Measurements from ENCODE around the gene TFAP2A. TPM values are rescaled to one million over a fixed set of nuclear protein-coding genes. Genes with fewer than 3 reads are reported as not detected.

Gene TFAP2A
- polyA plus RNA-seq, 1 donor from 2014 or later: 0.78 TPM

GRCh38 chr6:10400330-10400729 lies 14.5 kb downstream of the TFAP2A start:
- no peaks in the 10 kb centered on the region for H3F3A ChIP-seq (ENCODE audit: insufficient read depth, low read length, poor library complexity, severe bottlenecking)
- no peaks in the 10 kb centered on the region for H3K36me3 ChIP-seq (ENCODE audit: insufficient read depth, low read length)
- H3K9me2 ChIP-seq (ENCODE audit: insufficient read depth, low read length): no peaks in the 10 kb centered on the region
- no peaks in the 10 kb centered on the region for H3K79me2 ChIP-seq (replicated peaks; ENCODE audit: insufficient read depth, low read length)
- no peak overlapping the region for H3K4me2 ChIP-seq (ENCODE audit: low read length)
- H3K9me3 ChIP-seq (ENCODE audit: low read length): no peaks in the 10 kb centered on the region
- H3K27ac ChIP-seq (ENCODE audit: low read length): no peak overlapping the region
- no peaks in the 10 kb centered on the region for H4K20me1 ChIP-seq (ENCODE audit: insufficient read depth)
- H3K9ac ChIP-seq (ENCODE audit: low read length): no peak overlapping the region
- TF ChIP-seq POLR2AphosphoS5 (IDR thresholded peaks at IDR 0.05) (no peak), TAF1 (IDR thresholded peaks at IDR 0.05; ENCODE audit: low read depth) (no peak), EZH2 (IDR thresholded peaks at IDR 0.05; ENCODE audit: borderline replicate concordance, insufficient read depth, low read length, poor library complexity, severe bottlenecking) (no peak), EP300 (conservative IDR thresholded peaks at IDR 0.05; ENCODE audit: poor library complexity, severe bottlenecking) (no peak), REST (IDR thresholded peaks at IDR 0.05; ENCODE audit: borderline replicate concordance) (no peak), SMC3 (conservative IDR thresholded peaks at IDR 0.05; ENCODE audit: poor library complexity) (no peak), MXI1 (conservative IDR thresholded peaks at IDR 0.05; ENCODE audit: poor library complexity, severe bottlenecking) (no peak), CTCF (IDR thresholded peaks at IDR 0.05; ENCODE audit: poor library complexity, severe bottlenecking) (no peak), RAD21 (conservative IDR thresholded peaks at IDR 0.05) (no peak)
- no peak overlapping the region for H2AFZ ChIP-seq (ENCODE audit: low read depth, low read length)
- peaks cover 96% of the 10 kb centered on the region for H3K27me3 ChIP-seq (ENCODE audit: insufficient read depth, low read depth, low read length)
- H3K4me3 ChIP-seq (ENCODE audit: low read length): no peak overlapping the region

GRCh38 chr6:10399451-10399850 lies 15.4 kb downstream of the TFAP2A start:
- Histone ChIP-seq H3F3A (ENCODE audit: insufficient read depth, low read length, poor library complexity, severe bottlenecking) (no peaks in the 10 kb centered on the region), H3K4me2 (ENCODE audit: low read length) (no peak overlapping the region), H3K27me3 (ENCODE audit: insufficient read depth, low read depth, low read length) (peaks cover 96% of the 10 kb centered on the region), H3K9me3 (ENCODE audit: low read length) (no peaks in the 10 kb centered on the region), H3K79me2 (replicated peaks; ENCODE audit: insufficient read depth, low read length) (no peaks in the 10 kb centered on the region), H3K9ac (ENCODE audit: low read length) (no peak overlapping the region), H3K27ac (ENCODE audit: low read length) (no peak overlapping the region), H3K4me3 (ENCODE audit: low read length) (no peak overlapping the region), H2AFZ (ENCODE audit: low read depth, low read length) (no peak overlapping the region), H4K20me1 (ENCODE audit: insufficient read depth) (no peaks in the 10 kb centered on the region), H3K36me3 (ENCODE audit: insufficient read depth, low read length) (no peaks in the 10 kb centered on the region), H3K9me2 (ENCODE audit: insufficient read depth, low read length) (no peaks in the 10 kb centered on the region)
- TF ChIP-seq RAD21 (conservative IDR thresholded peaks at IDR 0.05) (no peak), CTCF (IDR thresholded peaks at IDR 0.05; ENCODE audit: poor library complexity, severe bottlenecking) (no peak), REST (IDR thresholded peaks at IDR 0.05; ENCODE audit: borderline replicate concordance) (no peak), EP300 (conservative IDR thresholded peaks at IDR 0.05; ENCODE audit: poor library complexity, severe bottlenecking) (no peak), SMC3 (conservative IDR thresholded peaks at IDR 0.05; ENCODE audit: poor library complexity) (no peak), EZH2 (IDR thresholded peaks at IDR 0.05; ENCODE audit: borderline replicate concordance, insufficient read depth, low read length, poor library complexity, severe bottlenecking) (no peak), MXI1 (conservative IDR thresholded peaks at IDR 0.05; ENCODE audit: poor library complexity, severe bottlenecking) (no peak), TAF1 (IDR thresholded peaks at IDR 0.05; ENCODE audit: low read depth) (no peak), POLR2AphosphoS5 (IDR thresholded peaks at IDR 0.05) (no peak)

All from neural cell (in vitro differentiated cells).